Endothelial cell of umbilical vein (primary cell): ENCODE measurements around the gene SHOC2. TPM values are rescaled to one million over a fixed set of nuclear protein-coding genes. Genes with fewer than 3 reads are reported as not detected.

Experiments
- BruUV-seq: library from RNA; stranded (reverse); fragments of 400-500 nt; replicated peaks from 2 replicates; lab custom pipeline; 2021; lab: Mats Ljungman, UMichigan
- CTCF ChIA-PET: fragments of 300-600, 350-600 bp; sonication (Branson Sonifier 250); formaldehyde crosslinking; loops from one replicate; lab custom pipeline; 2021; ENCODE audit warnings: antibody characterized with exemption, inconsistent platforms; lab: Charles Lee
- POLR2A ChIA-PET: fragments of 300-600, 350-600 bp; sonication (Branson Sonifier 250); formaldehyde crosslinking; loops from one replicate; lab custom pipeline; 2021; ENCODE audit warnings: antibody characterized with exemption, inconsistent platforms; lab: Charles Lee
- DNase-seq: peaks from one replicate; pipeline ENCODE4 v3.0.0-alpha.2; 2011; ENCODE audit warnings: low read depth, low spot score
- FAIRE-seq: peaks from 2 replicates; lab custom pipeline; 2011; peaks lifted over from hg19 to GRCh38; lab: Jason Lieb, UNC
- H2AFZ ChIP-seq: 2 replicates; pipeline ENCODE4 v1.6.0; 2012; ENCODE audit warnings: low read depth, low read length, control low read depth, inconsistent platforms
- H3K27ac ChIP-seq: 2 replicates; pipeline ENCODE4 v1.5.1; 2011; ENCODE audit warnings: low read depth, mild to moderate bottlenecking, control low read depth, low read length, moderate library complexity; ENCODE audit not compliant: insufficient read depth
- H3K27me3 ChIP-seq, 2 experiments: 2 replicates each; pipeline versions ENCODE4 v1.6.0 to v1.6.1; 2011; ENCODE audit warnings: low read length in 2 of 2, mixed read lengths in 1 of 2; ENCODE audit not compliant: control insufficient read depth in 2 of 2, insufficient read depth in 2 of 2
- H3K36me3 ChIP-seq, 2 experiments: 2 replicates in 1 of 2; 3 replicates in 1 of 2; pipeline ENCODE4 v1.5.1; 2011; ENCODE audit warnings: low read length in 2 of 2, mild to moderate bottlenecking in 1 of 2, moderate library complexity in 1 of 2; ENCODE audit not compliant: control insufficient read depth in 2 of 2, insufficient read depth in 2 of 2; ENCODE audit errors: extremely low read depth in 1 of 2
- H3K4me1 ChIP-seq: 3 replicates; pipeline ENCODE4 v1.5.1; 2011; ENCODE audit warnings: mild to moderate bottlenecking, low read length; ENCODE audit not compliant: control insufficient read depth, insufficient read depth; ENCODE audit errors: extremely low read depth
- H3K4me2 ChIP-seq: 2 replicates; pipeline ENCODE4 v1.6.1; 2011; ENCODE audit warnings: low read length, control low read depth, mixed read lengths; ENCODE audit not compliant: insufficient read depth
- H3K4me3 ChIP-seq, 3 experiments: fragments of 200-600 bp in 1 of 3; sonication (generic), shearing (Covaris generic) in 1 of 3; replicated peaks in 1 of 3; 2 replicates each; pipeline ENCODE4 v1.5.1; 2011 to 2016; ENCODE audit warnings: control low read depth in 3 of 3, low read length in 3 of 3, mild to moderate bottlenecking in 2 of 3, inconsistent platforms in 1 of 3, low read depth in 1 of 3, moderate library complexity in 1 of 3; ENCODE audit not compliant: insufficient read depth in 1 of 3
- H3K79me2 ChIP-seq: 2 replicates; pipeline ENCODE4 v1.6.0; 2012; ENCODE audit warnings: low read length, inconsistent platforms; ENCODE audit not compliant: control insufficient read depth, insufficient read depth
- H3K9ac ChIP-seq: replicated peaks from 2 replicates; pipeline ENCODE3; 2011; ENCODE audit warnings: low read length, control low read depth; ENCODE audit not compliant: insufficient read depth; ENCODE audit errors: extremely low read depth
- H3K9me1 ChIP-seq: replicated peaks from 3 replicates; pipeline ENCODE4 v1.6.0; 2011; ENCODE audit warnings: mild to moderate bottlenecking, low read length; ENCODE audit not compliant: control insufficient read depth, insufficient read depth; ENCODE audit errors: extremely low read depth
- H3K9me3 ChIP-seq: replicated peaks from 2 replicates; pipeline ENCODE4 v1.5.1; 2012; ENCODE audit warnings: low read length, inconsistent platforms; ENCODE audit not compliant: control insufficient read depth, insufficient read depth
- H4K20me1 ChIP-seq: replicated peaks from 2 replicates; pipeline ENCODE3; 2011; ENCODE audit warnings: mild to moderate bottlenecking, low read length; ENCODE audit not compliant: control insufficient read depth, insufficient read depth; ENCODE audit errors: extremely low read depth
- EZH2 ChIP-seq: IDR thresholded peaks from 2 replicates; pipeline ENCODE4 v1.6.1; 2012; ENCODE audit warnings: borderline replicate concordance, low read depth, mild to moderate bottlenecking, moderate library complexity, low read length, inconsistent platforms; ENCODE audit not compliant: severe bottlenecking
- FOS ChIP-seq: IDR thresholded peaks from 2 replicates; pipeline ENCODE4 v1.6.1; 2011; ENCODE audit warnings: mild to moderate bottlenecking, low read length, moderate library complexity, borderline replicate concordance; ENCODE audit not compliant: insufficient read depth
- GATA2 ChIP-seq: IDR thresholded peaks from 2 replicates; pipeline ENCODE4 v1.7.0; 2011; ENCODE audit warnings: low read depth, mild to moderate bottlenecking, moderate library complexity, mixed read lengths, low read length; ENCODE audit not compliant: insufficient read length, insufficient read depth
- JUN ChIP-seq: IDR thresholded peaks from 2 replicates; pipeline ENCODE4 v1.6.1; 2011; ENCODE audit warnings: borderline replicate concordance, low read depth; ENCODE audit not compliant: insufficient read length, insufficient read depth
- MYC ChIP-seq: IDR thresholded peaks from one replicate; pipeline ENCODE4 v1.6.1; 2011; ENCODE audit warnings: mild to moderate bottlenecking, low read depth, low read length
- POLR2A ChIP-seq: IDR thresholded peaks from 2 replicates; pipeline ENCODE4 v1.6.1; 2012; ENCODE audit warnings: low read depth, mild to moderate bottlenecking, control low read depth, low read length
- POLR2AphosphoS5 ChIP-seq: IDR thresholded peaks from 2 replicates; pipeline ENCODE4 v1.6.1; 2012; ENCODE audit warnings: low read depth, mild to moderate bottlenecking, control low read depth, low read length, moderate library complexity; ENCODE audit not compliant: insufficient read depth
- dilution Hi-C: fragments of 300-500 bp; cut with MboI; formaldehyde crosslinking; loops from one replicate; pipeline ENCODE4 v1.15.0; 2019; ENCODE audit warnings: low sequenced_read_pairs; ENCODE audit not compliant: extremely low pct_ligation_motif_present
- intact Hi-C: fragments of 100-400 bp; cut with micrococcal nuclease; formaldehyde crosslinking; loops from one replicate; pipeline ENCODE4 v1.10.0; 2022
- polyA plus RNA-seq, 4 experiments: library from polyadenylated mRNA; depleted of rRNA in 3 of 4; stranded (reverse) in 3 of 4; unstranded in 1 of 4; fragments of >200 nt; gene quantifications; 2 replicates each; pipeline versions ENCODE4 v1.2.1 to v1.2.3, GENCODE V29; 2011 to 2012; ENCODE audit warnings: missing spikeins in 1 of 4
- total RNA-seq: library from RNA; stranded (reverse); gene quantifications from 2 replicates; pipeline ENCODE4 v1.2.3, GENCODE V29; 2021
- TF ChIP-seq, protein P1 (sequence below), 2 donors: IDR thresholded peaks; 1 replicate in 1 of 2; 2 replicates in 1 of 2; pipeline ENCODE4 v1.5.1; 2011; ENCODE audit warnings: low read length in 2 of 2, mild to moderate bottlenecking in 2 of 2, moderate library complexity in 2 of 2, control low read depth in 1 of 2, inconsistent platforms in 1 of 2, low read depth in 1 of 2; ENCODE audit not compliant: insufficient read depth in 1 of 2; ENCODE audit errors: extremely low read depth in 1 of 2
- TF ChIP-seq, protein P2 (sequence below): IDR thresholded peaks from 2 replicates; pipeline ENCODE4 v1.6.1; 2011; ENCODE audit not compliant: insufficient read depth, insufficient read length

SHOC2 gene
- total and polyA plus RNA-seq, 2 donors (not counting 3 experiments of a cell fraction or from before 2014, with no cell fraction given): 13.0 to 37.1 TPM

DNA sequence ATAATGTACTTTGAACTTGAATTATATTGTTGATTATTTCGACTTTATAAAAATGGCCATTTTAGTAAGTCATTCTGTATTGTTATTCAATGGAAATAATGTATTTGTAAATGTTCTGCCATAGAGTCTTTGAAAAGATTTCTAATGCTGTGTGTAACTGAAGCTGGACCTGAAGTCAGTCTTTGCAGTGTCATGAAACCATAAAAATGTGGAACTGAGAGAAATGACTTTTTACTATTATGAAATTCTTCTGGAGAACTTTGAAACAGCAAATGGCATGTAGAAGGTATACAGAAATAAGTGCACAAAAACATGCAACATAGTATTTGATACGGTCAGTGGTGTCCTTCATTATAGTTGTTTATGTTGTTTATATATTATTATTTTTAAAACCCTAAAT, 97.7 kb downstream of the SHOC2 start:
- no peaks in the 10 kb centered on the region for H3K79me2 ChIP-seq
- intact Hi-C loops (no loop called here), dilution Hi-C loops (no loop called here)
- no peaks in the 10 kb centered on the region for H3K9me3 ChIP-seq
- H3K4me3 ChIP-seq: no peak overlapping the region
- TF ChIP-seq GATA2 (no peak), MYC (no peak), POLR2AphosphoS5 (no peak), EZH2 (no peak), JUN (no peak), FOS (no peak), POLR2A (no peak)
- TF ChIP-seq, protein P1, sequence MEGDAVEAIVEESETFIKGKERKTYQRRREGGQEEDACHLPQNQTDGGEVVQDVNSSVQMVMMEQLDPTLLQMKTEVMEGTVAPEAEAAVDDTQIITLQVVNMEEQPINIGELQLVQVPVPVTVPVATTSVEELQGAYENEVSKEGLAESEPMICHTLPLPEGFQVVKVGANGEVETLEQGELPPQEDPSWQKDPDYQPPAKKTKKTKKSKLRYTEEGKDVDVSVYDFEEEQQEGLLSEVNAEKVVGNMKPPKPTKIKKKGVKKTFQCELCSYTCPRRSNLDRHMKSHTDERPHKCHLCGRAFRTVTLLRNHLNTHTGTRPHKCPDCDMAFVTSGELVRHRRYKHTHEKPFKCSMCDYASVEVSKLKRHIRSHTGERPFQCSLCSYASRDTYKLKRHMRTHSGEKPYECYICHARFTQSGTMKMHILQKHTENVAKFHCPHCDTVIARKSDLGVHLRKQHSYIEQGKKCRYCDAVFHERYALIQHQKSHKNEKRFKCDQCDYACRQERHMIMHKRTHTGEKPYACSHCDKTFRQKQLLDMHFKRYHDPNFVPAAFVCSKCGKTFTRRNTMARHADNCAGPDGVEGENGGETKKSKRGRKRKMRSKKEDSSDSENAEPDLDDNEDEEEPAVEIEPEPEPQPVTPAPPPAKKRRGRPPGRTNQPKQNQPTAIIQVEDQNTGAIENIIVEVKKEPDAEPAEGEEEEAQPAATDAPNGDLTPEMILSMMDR (IDR thresholded peaks at IDR 0.05; ENCODE audit: extremely low read depth in 1 of 2, insufficient read depth in 1 of 2, low read depth in 1 of 2, low read length in 2 of 2): no peak
- TF ChIP-seq, protein P2, sequence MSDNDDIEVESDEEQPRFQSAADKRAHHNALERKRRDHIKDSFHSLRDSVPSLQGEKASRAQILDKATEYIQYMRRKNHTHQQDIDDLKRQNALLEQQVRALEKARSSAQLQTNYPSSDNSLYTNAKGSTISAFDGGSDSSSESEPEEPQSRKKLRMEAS: no peak
- no peaks in the 10 kb centered on the region for H4K20me1 ChIP-seq
- DNase-seq (no peak), FAIRE-seq (no peak)
- no peak overlapping the region for H3K4me2 ChIP-seq
- ChIA-PET CTCF (no interaction called here), POLR2A (no interaction called here)
- H3K9me1 ChIP-seq: no peaks in the 10 kb centered on the region
- H3K9ac ChIP-seq: no peak overlapping the region
- H3K27me3 ChIP-seq: no peaks in the 10 kb centered on the region
- H2AFZ ChIP-seq: no peak overlapping the region
- no TSS peak for BruUV-seq
- peaks cover 0 to 5% of the 10 kb centered on the region in 2 experiments for H3K36me3 ChIP-seq
- H3K4me1 ChIP-seq: no peaks in the 10 kb centered on the region
- H3K27ac ChIP-seq: no peak overlapping the region
